GM19324 (cell line): ENCODE measurements around the gene TFAP2E.
"Not testable (repeated sequence)": the region's sequence is repeated elsewhere in the genome, so short reads cannot be mapped to it uniquely, and the experiment has no call there.

Experiments
- ATAC-seq: cut with Tn5 transposase; IDR thresholded peaks from one replicate; pipeline ENCODE4 v1.9.1; 2021; ENCODE audit warnings: mild to moderate bottlenecking, moderate library complexity; ENCODE audit not compliant: unreplicated experiment, low FRiP score

TFAP2E gene

DNA sequence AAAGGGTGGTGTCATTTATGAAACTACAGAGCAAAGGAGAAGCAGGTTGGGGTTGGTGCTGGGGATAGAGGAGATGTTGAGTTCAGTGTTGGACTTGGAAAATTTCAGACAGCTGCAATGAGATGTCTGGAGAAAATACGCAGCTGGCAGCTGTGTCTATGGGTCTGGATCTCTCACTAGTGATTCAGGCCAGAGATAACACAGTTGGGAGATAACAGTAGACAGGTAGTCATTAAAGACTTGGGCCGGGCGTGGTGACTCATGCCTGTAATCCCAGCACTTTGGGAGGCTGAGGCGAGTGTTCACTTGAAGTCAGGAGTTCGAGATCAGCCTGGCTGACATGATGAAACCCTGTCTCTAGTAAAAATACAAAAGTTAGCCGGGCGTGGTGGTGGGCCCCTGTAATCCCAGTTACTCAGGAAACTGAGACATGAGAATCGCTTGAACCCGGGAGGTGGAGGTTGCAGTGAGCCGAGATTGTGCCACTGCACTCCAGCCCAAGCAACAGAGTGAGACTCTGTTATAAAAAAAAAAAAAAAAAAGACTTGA is 2.5 kb upstream of the TFAP2E start:
- ATAC-seq, result no peak

DNA sequence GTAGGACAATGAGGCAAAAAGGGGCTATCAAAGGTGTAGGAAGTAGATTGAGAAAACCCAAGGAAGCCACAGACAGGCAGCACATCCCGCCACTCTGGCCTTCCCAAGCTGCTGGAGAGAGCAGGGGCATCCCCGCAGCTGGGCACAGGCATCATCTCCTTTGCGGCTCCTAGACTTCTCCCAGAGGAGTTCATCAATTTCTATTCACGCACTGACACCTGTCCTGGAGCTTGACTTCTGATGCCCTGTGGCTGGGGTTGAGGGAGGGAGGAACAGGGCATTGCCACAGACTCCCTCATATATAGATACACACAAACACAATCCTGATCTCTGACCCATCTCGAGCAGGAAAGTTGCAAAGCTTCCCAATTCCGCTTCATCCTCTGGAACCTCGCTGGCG is 1.9 kb upstream of the TFAP2E start:
- no peak for ATAC-seq

GRCh38 chr1:35572296-35572695 is 818 bp upstream of the TFAP2E start:
- ATAC-seq, result no peak

DNA sequence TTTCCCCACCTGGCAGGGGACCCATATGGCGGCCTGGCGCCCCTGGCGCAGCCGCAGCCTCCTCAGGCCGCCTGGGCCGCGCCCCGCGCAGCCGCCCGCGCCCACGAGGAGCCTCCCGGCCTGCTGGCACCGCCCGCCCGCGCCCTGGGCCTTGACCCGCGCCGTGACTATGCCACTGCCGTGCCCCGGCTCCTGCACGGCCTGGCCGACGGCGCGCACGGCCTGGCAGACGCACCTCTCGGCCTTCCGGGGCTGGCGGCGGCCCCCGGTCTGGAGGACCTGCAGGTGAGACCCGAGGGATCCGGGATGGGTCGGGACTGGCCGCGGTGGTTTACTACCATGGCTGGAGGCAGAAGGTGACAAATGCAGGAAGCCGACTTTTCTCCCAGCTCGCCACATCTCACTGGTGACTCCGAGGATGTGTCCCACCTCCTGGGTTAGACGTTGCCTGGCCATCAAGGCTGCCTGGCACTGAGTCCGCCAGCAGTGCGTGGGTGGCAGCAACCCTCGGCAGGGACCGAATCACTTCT is 1.1 kb downstream of the TFAP2E start:
- no peak for ATAC-seq

DNA sequence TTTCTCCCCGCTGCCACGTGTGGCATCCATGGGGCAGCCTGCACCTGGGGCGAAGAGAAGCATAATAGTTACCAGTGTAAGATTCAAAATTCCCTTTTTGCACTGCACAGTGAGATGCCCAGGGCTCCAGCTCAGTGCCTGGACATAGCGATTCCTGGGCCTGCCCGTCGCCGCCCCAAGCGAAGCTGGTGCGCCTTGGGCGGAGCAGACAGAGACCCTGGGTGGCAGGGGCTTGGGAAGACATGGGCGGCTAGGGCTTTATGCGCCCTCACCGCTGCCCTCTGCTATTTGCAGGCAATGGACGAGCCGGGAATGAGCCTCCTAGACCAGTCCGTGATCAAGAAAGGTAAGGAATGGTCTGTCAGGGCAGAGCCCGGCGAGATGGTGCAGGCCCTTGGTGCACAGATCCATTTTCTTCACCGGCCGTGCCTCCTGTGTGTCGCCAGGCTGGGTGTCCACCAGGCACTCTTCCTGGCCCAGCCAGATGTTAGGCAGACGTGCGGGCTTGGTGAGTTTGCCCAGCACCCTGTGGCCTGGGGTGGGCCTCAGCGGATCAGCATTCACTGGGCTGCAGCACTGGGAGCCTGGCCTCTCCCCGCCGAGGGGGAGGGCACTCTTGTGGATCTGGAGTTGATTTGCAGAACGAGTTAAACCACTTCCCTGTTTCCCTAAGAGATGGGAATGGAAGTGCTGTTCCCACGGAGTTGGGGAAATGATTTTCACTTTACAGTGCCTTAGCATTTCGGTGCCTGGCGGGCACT is 1.7 kb downstream of the TFAP2E start:
- ATAC-seq, result no peak

DNA sequence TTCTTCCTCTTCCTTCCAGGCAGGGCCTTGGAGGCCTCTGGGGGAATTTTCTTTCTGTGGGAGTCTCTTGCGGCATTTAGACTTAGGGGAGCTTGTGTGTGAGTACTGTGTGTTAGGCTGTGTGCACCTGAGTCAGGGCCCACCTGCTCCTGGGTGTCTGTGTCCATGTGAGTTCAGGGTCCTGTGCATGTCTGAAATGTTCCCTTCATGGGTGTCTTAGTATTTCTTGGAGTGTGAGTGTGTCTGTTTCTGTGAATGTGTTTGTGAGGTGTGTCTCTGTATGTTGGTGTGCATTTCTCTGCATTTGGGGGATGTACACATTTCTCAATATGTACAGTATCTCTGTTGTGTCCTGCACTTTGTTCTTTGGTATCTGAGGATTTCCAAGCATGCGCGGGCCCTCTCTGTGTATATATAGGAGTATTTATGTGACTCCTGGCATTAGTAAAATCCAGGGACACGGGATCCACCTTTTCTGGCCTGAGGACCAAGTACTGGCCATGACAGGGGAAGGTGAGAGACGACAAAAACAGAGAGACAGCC is 2.4 kb downstream of the TFAP2E start:
- no peak for ATAC-seq

GRCh38 chr1:35576061-35576765 is 3.1 kb downstream of the TFAP2E start:
- no peak for ATAC-seq

- ATAC-seq, result not testable (repeated sequence)
Observed at GRCh38 chr1:35576766-35577070, 3.6 kb downstream of the TFAP2E start.

- ATAC-seq, result no peak
Observed at GRCh38 chr1:35577071-35577998, 4.2 kb downstream of the TFAP2E start.

- ATAC-seq, result no peak
Observed at GRCh38 chr1:35580949-35581388, 7.9 kb downstream of the TFAP2E start.

DNA sequence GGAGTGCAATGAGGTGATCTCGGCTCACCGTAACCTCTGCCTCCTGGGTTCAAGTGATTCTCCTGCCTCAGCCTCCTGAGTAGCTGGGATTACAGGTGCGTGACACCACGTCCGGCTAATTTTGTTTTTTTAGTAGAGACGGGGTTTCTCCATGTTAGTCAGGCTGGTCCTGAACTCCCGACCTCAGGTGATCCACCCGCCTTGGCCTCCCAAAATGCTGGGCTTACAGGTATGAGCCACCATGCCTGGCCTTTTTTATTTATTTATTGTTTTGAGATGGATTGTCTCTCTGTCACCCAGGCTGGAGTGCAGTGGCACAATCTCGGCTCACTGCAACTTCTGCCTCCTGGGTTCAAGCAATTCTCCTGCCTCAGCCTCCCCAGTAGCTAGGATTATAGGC is 8.5 kb downstream of the TFAP2E start:
- not testable (repeated sequence) for ATAC-seq

GRCh38 chr1:35585281-35585680 is 12.2 kb downstream of the TFAP2E start:
- no peak for ATAC-seq

DNA sequence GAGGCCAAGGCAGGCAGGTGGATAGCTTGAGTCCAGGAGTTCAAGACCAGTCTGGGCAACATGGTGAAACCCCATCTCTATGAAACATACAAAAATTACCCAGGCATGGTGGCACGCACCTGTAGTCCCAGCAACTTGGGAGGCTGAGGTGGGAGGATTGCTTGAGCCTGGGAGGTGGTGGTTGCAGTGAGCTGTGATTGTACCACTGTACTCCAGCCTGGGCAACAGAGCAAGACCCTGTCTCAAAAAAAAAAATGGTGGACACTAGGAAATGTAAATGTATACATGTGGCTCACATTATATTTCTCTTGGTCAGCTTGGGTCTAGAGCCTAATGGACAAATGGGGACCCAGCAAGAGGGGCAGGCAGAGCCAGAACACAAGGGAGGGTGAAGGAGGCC is 12.7 kb downstream of the TFAP2E start:
- ATAC-seq, result not testable (repeated sequence)

- ATAC-seq, result no peak
Observed at GRCh38 chr1:35586808-35587207, 13.7 kb downstream of the TFAP2E start.

DNA sequence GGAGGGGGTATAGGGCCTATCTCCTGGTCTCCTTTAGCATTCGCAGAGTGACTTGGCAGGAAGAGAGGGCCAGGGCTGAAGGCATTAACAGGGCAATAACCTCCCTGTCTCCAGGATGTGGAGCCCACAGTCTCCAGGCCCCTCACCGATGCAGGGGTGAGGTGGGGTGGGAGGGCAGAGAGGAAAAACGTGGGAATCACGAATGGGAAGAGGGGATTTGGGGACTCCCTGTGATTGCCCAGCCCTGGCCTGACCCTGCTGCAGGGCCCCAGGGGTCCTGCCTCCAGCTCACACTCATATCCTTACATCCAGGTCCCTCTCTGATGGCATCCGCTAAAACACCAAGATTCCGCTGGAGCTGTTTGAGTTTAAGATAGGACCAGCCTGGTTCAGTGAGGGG is 14.6 kb downstream of the TFAP2E start:
- no peak for ATAC-seq

DNA sequence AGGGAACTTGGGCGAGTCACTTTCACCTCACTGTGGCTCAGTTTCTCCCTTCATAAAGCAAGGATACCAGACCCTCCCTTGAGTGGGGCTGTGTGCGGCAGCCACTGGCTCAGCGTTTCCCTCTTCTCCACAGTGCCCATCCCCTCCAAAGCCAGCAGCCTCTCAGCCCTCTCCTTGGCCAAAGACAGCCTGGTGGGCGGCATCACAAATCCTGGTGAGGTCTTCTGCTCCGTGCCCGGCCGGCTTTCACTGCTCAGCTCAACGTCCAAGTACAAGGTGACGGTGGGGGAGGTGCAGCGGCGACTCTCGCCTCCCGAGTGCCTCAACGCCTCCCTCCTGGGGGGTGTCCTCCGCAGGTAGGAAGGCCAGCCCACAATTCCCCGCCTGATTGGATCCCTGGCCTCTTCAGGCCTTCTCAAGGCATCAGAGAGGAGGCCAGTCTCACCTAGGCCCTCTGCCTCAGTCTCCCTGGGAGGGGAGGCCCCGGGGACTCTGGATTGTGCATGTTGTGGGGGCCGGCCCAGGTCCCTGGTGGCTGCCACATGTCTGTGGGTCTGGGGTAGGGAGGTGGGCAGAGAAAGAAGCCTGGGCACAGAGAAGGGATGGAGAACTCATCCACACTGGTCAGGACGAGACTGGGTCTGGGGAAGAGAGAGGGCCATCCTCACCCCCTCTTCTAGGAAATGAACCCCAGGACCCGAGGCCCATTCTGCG is 15.2 kb downstream of the TFAP2E start:
- ATAC-seq, result no peak

GRCh38 chr1:35589516-35590427 is 16.7 kb downstream of the TFAP2E start:
- no peak for ATAC-seq

DNA sequence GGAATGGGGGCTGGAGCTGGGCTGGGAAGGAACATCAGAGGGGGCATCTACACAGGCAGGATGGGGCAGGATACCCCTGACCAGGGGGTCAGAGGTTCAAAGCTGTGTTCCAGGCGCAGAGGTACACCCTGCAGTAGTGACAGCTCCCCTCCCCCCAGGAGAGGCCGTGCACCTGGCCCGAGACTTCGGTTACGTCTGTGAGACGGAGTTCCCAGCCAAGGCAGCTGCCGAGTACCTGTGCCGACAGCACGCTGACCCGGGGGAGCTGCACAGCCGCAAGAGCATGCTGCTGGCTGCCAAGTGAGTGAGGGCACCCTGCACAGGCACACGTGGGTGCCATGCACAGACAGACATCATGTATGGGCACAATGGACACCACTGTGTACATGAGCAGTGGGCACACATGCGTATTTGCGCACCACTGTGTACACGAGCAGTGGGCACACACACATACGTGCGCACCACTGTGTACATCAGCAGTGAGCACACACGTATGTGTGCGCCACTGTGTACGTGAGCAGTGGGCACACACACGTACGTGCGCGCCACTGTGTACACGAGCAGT is 17.4 kb downstream of the TFAP2E start:
- ATAC-seq, result no peak
